GM12865 (cell line): ENCODE results near the gene RAB11FIP2.

Experiments used
- DNase-seq: peaks from one replicate; pipeline ENCODE4 v3.0.0; 2010; ENCODE audit warnings: low read depth
- H3K4me3 ChIP-seq: 2 replicates; pipeline ENCODE4 v1.5.1; 2011; ENCODE audit warnings: mild to moderate bottlenecking, low read depth, low read length, control low read depth
- TF ChIP-seq, protein P1 (sequence below): IDR thresholded peaks from 2 replicates; pipeline ENCODE4 v1.5.1; 2011; ENCODE audit warnings: low read length, control low read depth, low read depth, inconsistent platforms; ENCODE audit not compliant: insufficient read depth; ENCODE audit errors: missing control alignments

The RAB11FIP2 gene

DNA sequence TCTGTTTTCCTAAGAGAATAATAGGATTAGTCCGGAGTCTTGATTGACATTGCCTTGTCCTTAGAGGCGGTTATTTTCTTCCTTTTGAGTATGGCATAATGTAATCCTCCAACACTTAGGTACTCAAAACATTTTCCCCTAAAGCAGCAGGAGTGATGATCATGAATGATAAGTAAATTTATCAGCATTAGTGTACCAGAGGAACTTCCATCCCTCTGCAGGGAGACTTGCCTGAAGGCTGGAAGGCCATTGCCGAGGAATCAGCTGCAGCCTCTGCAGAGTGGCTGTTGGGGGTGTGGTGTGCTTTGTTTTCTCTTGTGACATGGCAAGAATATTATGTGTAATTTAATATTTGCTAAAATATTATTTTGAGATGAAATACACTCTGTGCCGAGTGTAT, 56.8 kb downstream of the RAB11FIP2 start:
- DNase-seq = no peak
- H3K4me3 ChIP-seq = no peak overlapping the region
- TF ChIP-seq, protein P1, sequence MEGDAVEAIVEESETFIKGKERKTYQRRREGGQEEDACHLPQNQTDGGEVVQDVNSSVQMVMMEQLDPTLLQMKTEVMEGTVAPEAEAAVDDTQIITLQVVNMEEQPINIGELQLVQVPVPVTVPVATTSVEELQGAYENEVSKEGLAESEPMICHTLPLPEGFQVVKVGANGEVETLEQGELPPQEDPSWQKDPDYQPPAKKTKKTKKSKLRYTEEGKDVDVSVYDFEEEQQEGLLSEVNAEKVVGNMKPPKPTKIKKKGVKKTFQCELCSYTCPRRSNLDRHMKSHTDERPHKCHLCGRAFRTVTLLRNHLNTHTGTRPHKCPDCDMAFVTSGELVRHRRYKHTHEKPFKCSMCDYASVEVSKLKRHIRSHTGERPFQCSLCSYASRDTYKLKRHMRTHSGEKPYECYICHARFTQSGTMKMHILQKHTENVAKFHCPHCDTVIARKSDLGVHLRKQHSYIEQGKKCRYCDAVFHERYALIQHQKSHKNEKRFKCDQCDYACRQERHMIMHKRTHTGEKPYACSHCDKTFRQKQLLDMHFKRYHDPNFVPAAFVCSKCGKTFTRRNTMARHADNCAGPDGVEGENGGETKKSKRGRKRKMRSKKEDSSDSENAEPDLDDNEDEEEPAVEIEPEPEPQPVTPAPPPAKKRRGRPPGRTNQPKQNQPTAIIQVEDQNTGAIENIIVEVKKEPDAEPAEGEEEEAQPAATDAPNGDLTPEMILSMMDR = no peak

DNA sequence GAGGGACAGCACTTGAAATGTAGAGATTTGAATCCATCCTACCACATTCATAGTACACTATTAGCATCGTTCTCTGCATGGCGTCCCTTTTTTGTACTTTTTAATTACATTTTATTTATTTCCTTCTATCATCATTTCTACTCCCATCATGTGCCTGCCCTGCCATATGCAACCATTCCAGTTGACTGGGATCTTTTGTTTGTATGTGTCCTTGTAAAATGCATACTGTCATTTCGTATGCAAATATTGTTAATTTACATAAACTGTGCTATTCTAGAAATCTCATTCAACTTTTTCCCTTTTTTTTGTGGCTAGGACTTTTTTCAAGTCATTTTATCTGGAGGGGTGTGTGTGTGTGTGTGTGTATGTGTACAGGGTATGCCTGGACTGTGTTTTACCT, 57.9 kb downstream of the RAB11FIP2 start:
- H3K4me3 ChIP-seq = no peak overlapping the region
- no peak for DNase-seq
- TF ChIP-seq, protein P1 = no peak

DNA sequence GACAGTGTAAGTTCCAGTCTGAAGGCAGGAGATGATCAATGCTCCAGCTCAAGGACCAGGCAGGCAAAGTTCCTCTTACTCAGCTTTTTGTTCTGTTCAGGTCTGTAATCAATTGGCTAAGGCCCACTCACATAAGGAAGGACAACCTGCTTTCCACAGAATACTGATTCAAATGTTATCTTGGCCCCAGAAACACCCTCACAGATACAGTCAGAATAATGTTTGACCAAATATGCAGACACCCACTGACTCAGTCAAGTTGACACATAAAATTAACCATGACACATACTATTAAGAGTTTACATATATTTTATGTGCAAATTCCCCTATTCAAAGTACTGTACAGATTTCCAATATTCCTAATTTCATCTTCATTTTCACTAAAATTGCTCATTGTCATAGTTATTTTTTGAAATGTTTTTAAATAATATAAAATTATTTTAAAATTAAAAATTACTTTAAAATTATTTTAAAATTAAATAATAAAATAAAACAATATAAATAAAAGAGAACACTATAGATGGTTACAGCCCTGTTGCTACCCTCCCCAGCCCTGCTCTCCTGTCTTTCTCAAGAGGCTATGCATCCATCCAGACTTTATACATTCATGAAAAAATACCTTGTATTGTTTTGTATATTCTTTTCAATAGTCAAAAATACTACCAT, 59.4 kb downstream of the RAB11FIP2 start:
- DNase-seq = no peak
- TF ChIP-seq, protein P1 = no peak
- H3K4me3 ChIP-seq = no peak overlapping the region

DNA sequence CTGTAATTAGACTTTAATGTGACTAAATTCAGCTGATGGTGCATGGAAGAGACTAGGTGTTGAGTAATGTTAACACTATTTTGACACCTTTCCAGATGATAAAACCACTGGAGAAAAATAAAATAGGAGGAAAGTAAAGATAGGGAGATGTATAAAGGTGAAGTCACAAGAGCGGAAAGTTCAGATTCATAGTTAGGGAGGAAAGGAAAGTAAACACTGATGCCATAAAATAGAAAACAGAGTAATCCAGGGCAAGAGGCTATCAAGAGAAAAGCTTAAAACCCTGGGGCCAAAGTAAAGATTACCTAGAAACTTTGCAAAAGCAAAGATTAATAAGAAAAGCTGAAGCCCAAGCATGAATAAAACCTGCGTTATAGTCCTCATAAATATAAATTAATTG, 62.8 kb downstream of the RAB11FIP2 start:
- TF ChIP-seq, protein P1 = no peak
- DNase-seq = no peak
- no peak overlapping the region for H3K4me3 ChIP-seq

DNA sequence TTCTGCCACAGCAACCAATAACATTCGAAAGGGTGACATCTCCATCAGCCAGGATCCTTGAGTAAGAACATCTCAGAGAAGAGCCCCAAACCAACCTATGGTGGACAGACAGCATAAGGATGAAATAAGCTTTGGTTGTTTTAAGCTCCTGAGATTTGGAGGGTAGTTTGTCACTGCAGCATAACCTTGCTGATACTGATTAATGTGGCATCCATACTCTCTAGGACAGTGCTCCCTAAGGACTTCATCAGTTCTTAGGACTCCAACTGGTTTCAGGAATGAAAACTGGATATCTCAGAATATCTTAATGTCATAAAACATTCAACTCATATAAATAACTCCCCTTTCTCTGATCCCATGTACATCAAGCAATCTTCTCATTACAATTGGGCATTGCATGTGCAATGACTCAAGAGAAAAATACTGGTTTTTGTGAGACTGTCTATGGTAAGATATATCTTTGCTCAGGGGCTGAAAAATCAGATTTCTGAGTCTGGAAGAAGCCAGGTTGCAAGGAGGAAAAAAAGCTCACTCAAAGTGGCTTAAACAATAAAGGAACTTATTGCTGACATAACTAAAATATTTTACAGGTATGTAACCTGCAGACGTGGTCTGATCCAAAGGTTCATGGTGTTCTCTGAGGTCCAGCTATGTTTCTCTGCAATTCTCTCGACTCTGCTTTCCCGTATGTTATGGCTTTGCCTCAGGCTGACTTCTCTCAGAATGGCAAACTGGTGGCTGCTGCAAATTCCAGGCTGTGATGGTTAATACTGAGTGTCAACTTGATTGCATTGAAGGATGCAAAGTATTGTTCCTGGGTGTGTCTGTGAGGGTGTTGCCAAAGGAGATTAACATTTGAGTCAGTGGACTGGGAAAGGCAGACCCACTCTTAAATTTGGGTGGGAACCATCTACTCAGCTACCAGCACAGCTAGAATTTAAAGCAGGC, 65.7 kb downstream of the RAB11FIP2 start:
- TF ChIP-seq, protein P1 = no peak

DNA sequence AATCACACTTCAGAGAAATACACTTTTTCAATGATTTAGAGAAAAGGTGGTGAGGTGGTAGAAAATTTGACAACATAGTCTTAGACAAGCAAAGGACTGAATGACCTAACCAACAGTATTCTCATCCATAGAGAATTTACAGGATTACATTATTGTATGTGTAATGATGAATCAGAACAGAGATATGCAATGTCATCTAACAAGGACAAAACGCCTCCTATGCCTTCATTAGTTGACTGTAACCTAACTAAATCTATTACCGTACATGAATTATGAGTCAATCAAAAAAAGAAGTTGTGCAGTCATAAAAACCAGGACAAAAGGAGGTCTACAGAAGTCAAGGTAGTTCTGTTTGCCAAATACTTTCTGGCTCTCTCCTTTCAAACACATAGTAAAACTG, 66.5 kb downstream of the RAB11FIP2 start:
- TF ChIP-seq, protein P1 = no peak
- no peak overlapping the region for H3K4me3 ChIP-seq
- DNase-seq = no peak

More for the DNA sequence above, 65.7 kb downstream of the RAB11FIP2 start:
- no peak for DNase-seq
- H3K4me3 ChIP-seq = no peak overlapping the region
